Neuronal stem cell (in vitro differentiated cells): Measurements from ENCODE around the gene TPD52L1.

Source experiments
- DNase-seq: peaks from one replicate; pipeline ENCODE4 v3.0.0-alpha.2; 2013; ENCODE audit warnings: low spot score
- H2AFZ ChIP-seq: one replicate; pipeline ENCODE4 v1.6.1; 2013; ENCODE audit warnings: mild to moderate bottlenecking, low read length, inconsistent platforms
- H2AK5ac ChIP-seq: 2 replicates; pipeline ENCODE4 v1.6.1; 2013; ENCODE audit warnings: low read depth, mild to moderate bottlenecking, inconsistent platforms, low read length, moderate library complexity, mixed read lengths
- H2BK120ac ChIP-seq: 2 replicates; pipeline ENCODE4 v1.6.1; 2013; ENCODE audit warnings: low read depth, mild to moderate bottlenecking, inconsistent platforms, low read length, moderate library complexity, mixed read lengths
- H2BK12ac ChIP-seq: one replicate; pipeline ENCODE4 v1.6.1; 2013; ENCODE audit warnings: low read length, inconsistent platforms
- H2BK15ac ChIP-seq: 2 replicates; pipeline ENCODE4 v1.6.1; 2013; ENCODE audit warnings: mild to moderate bottlenecking, low read length, inconsistent platforms, mixed read lengths
- H2BK5ac ChIP-seq: one replicate; pipeline ENCODE4 v1.6.1; 2013; ENCODE audit warnings: inconsistent platforms, mild to moderate bottlenecking, low read length, moderate library complexity
- H3K14ac ChIP-seq: one replicate; pipeline ENCODE4 v1.6.1; 2013; ENCODE audit warnings: low read length, inconsistent platforms
- H3K18ac ChIP-seq: 2 replicates; pipeline ENCODE4 v1.6.1; 2013; ENCODE audit warnings: low read length, inconsistent platforms
- H3K23ac ChIP-seq: 2 replicates; pipeline ENCODE4 v1.6.1; 2013; ENCODE audit warnings: low read depth, mild to moderate bottlenecking, mixed read lengths, low read length, inconsistent platforms; ENCODE audit not compliant: poor library complexity
- H3K27ac ChIP-seq: replicated peaks from 3 replicates; pipeline ENCODE4 v1.5.1; 2013; ENCODE audit warnings: low read length, inconsistent platforms
- H3K27me3 ChIP-seq, 3 experiments: 2 replicates each; pipeline ENCODE4 v1.6.1; 2013; ENCODE audit warnings: low read length in 3 of 3, mild to moderate bottlenecking in 2 of 3, inconsistent platforms in 1 of 3, low read depth in 1 of 3, mixed read lengths in 1 of 3, moderate library complexity in 1 of 3; ENCODE audit not compliant: control insufficient read depth in 3 of 3, insufficient read depth in 3 of 3
- H3K36me3 ChIP-seq, 2 donors: replicated peaks in 1 of 2; 2 replicates each; pipeline ENCODE4 v1.6.1; 2013; ENCODE audit warnings: low read length in 2 of 2; ENCODE audit not compliant: control insufficient read depth in 2 of 2, insufficient read depth in 2 of 2
- H3K4ac ChIP-seq: 2 replicates; pipeline ENCODE4 v1.6.1; 2013; ENCODE audit warnings: inconsistent platforms, mild to moderate bottlenecking, low read length, moderate library complexity
- H3K4me1 ChIP-seq, 2 donors: 1 replicate in 1 of 2; 2 replicates in 1 of 2; pipeline ENCODE4 v1.6.1; 2013; ENCODE audit warnings: low read length in 2 of 2, low read depth in 1 of 2; ENCODE audit not compliant: control insufficient read depth in 2 of 2, insufficient read depth in 1 of 2
- H3K4me2 ChIP-seq: one replicate; pipeline ENCODE4 v1.6.1; 2013; ENCODE audit warnings: mild to moderate bottlenecking, low read length, inconsistent platforms; ENCODE audit not compliant: insufficient read depth, poor library complexity, severe bottlenecking
- H3K4me3 ChIP-seq, 2 donors: 2 replicates each; pipeline ENCODE4 v1.5.1; 2013; ENCODE audit warnings: low read length in 2 of 2, mild to moderate bottlenecking in 2 of 2, inconsistent platforms in 1 of 2, moderate library complexity in 1 of 2
- H3K79me1 ChIP-seq: one replicate; pipeline ENCODE4 v1.6.1; 2013; ENCODE audit warnings: low read depth, mild to moderate bottlenecking, inconsistent platforms, low read length, moderate library complexity
- H3K9ac ChIP-seq: one replicate; pipeline ENCODE4 v1.6.1; 2013; ENCODE audit warnings: mild to moderate bottlenecking, low read depth, low read length, inconsistent platforms; ENCODE audit not compliant: poor library complexity
- H3K9me3 ChIP-seq, 2 donors: replicated peaks in 1 of 2; 2 replicates each; pipeline versions ENCODE3 to v1.6.1; 2013; ENCODE audit warnings: low read length in 2 of 2, mild to moderate bottlenecking in 2 of 2, inconsistent platforms in 1 of 2, low read depth in 1 of 2, mixed read lengths in 1 of 2, moderate library complexity in 1 of 2; ENCODE audit not compliant: control insufficient read depth in 2 of 2, insufficient read depth in 1 of 2
- H4K8ac ChIP-seq: one replicate; pipeline ENCODE4 v1.6.1; 2013; ENCODE audit warnings: low read depth, mild to moderate bottlenecking, inconsistent platforms, low read length, moderate library complexity
- H4K91ac ChIP-seq: one replicate; pipeline ENCODE4 v1.6.1; 2013; ENCODE audit warnings: low read length, low read depth, mild to moderate bottlenecking, inconsistent platforms; ENCODE audit not compliant: poor library complexity
- WGBS, 2 donors: extraction: QIAGEN DNeasy Blood & Tissue Kit; methylation state at CpG; one replicate each; pipeline ENCODE4 v1.1.7; 2013; ENCODE audit warnings: missing lambda C conversion rate in 2 of 2, mixed read lengths in 1 of 2; ENCODE audit not compliant: insufficient read length in 2 of 2, insufficient replicate concordance in 1 of 2; ENCODE audit errors: extremely low coverage in 2 of 2; 5-methylcytosine and 5-hydroxymethylcytosine counted together

Gene TPD52L1

GRCh38 chr6:125192610-125192930 lies 39.0 kb downstream of the TPD52L1 start:
- H2BK15ac ChIP-seq, result no peak overlapping the region
- H3K27ac ChIP-seq, result no peak overlapping the region

GRCh38 chr6:125193208-125193607 lies 39.6 kb downstream of the TPD52L1 start:
- no CpG with 5 or more reads among the region's 2 CpGs for WGBS, 2 donors
- DNase-seq, result no peak
- Histone ChIP-seq H3K4me1 (peaks cover 3 to 4% of the 10 kb centered on the region in 2 donors), H3K18ac (no peak overlapping the region), H3K4me2 (no peak overlapping the region), H3K4me3 (no peak overlapping the region), H3K9me3 (no peaks in the 10 kb centered on the region), H2BK15ac (no peak overlapping the region), H3K79me1 (no peaks in the 10 kb centered on the region), H2AFZ (no peak overlapping the region), H2BK5ac (no peak overlapping the region), H3K4ac (no peak overlapping the region), H3K36me3 (no peaks in the 10 kb centered on the region), H3K27me3 (no peaks in the 10 kb centered on the region), H3K9ac (no peak overlapping the region), H4K91ac (no peak overlapping the region), H4K8ac (no peak overlapping the region), H3K23ac (no peak overlapping the region), H2BK120ac (no peak overlapping the region), H2AK5ac (no peak overlapping the region), H3K14ac (no peak overlapping the region), H3K27ac (no peak overlapping the region), H2BK12ac (no peak overlapping the region)

More at GRCh38 chr6:125192610-125192930, 39.0 kb downstream of the TPD52L1 start:
- no peak for DNase-seq
- no peak overlapping the region for H2BK120ac ChIP-seq
- peaks cover 3 to 4% of the 10 kb centered on the region in 2 donors for H3K4me1 ChIP-seq
- WGBS, 2 donors, result no CpG with 5 or more reads among the region's 5 CpGs
- H3K9me3 ChIP-seq, result no peaks in the 10 kb centered on the region
- no peak overlapping the region for H2AK5ac ChIP-seq
- H2BK12ac ChIP-seq, result no peak overlapping the region
- no peak overlapping the region for H3K23ac ChIP-seq
- H3K4me2 ChIP-seq, result no peak overlapping the region
- H3K9ac ChIP-seq, result no peak overlapping the region
- no peaks in the 10 kb centered on the region for H3K79me1 ChIP-seq
- H4K91ac ChIP-seq, result no peak overlapping the region
- no peak overlapping the region for H3K4ac ChIP-seq
- no peak overlapping the region for H3K14ac ChIP-seq
- H3K18ac ChIP-seq, result peak overlapping the region; percentile 46
- no peak overlapping the region for H3K4me3 ChIP-seq
- H2AFZ ChIP-seq, result no peak overlapping the region
- H4K8ac ChIP-seq, result no peak overlapping the region
- H2BK5ac ChIP-seq, result no peak overlapping the region
- no peaks in the 10 kb centered on the region for H3K36me3 ChIP-seq
- H3K27me3 ChIP-seq, result no peaks in the 10 kb centered on the region

GRCh38 chr6:125194941-125195340 lies 41.4 kb downstream of the TPD52L1 start:
- H2BK12ac ChIP-seq, result no peak overlapping the region
- no peaks in the 10 kb centered on the region for H3K79me1 ChIP-seq
- H3K14ac ChIP-seq, result no peak overlapping the region
- H3K4me3 ChIP-seq, result no peak overlapping the region
- no peak overlapping the region for H3K18ac ChIP-seq
- no peak overlapping the region for H3K4me2 ChIP-seq
- peaks cover 3 to 4% of the 10 kb centered on the region in 2 donors for H3K4me1 ChIP-seq
- H4K8ac ChIP-seq, result no peak overlapping the region
- H3K36me3 ChIP-seq, result no peaks in the 10 kb centered on the region
- H3K27ac ChIP-seq, result no peak overlapping the region
- no peaks in the 10 kb centered on the region for H3K9me3 ChIP-seq
- no peak overlapping the region for H4K91ac ChIP-seq
- H3K27me3 ChIP-seq, result no peaks in the 10 kb centered on the region
- no peak overlapping the region for H2AFZ ChIP-seq
- DNase-seq, result no peak
- H2BK15ac ChIP-seq, result no peak overlapping the region
- no peak overlapping the region for H3K9ac ChIP-seq
- H3K23ac ChIP-seq, result no peak overlapping the region
- no peak overlapping the region for H2BK120ac ChIP-seq
- no peak overlapping the region for H2AK5ac ChIP-seq
- H2BK5ac ChIP-seq, result no peak overlapping the region
- H3K4ac ChIP-seq, result no peak overlapping the region

- no peak overlapping the region for H3K4me2 ChIP-seq
- peaks cover 3 to 4% of the 10 kb centered on the region in 2 donors for H3K4me1 ChIP-seq
- H2BK120ac ChIP-seq, result no peak overlapping the region
- H2AK5ac ChIP-seq, result no peak overlapping the region
- no peak overlapping the region for H3K18ac ChIP-seq
- H2BK12ac ChIP-seq, result no peak overlapping the region
- no peak overlapping the region for H3K4ac ChIP-seq
- no peak overlapping the region for H2BK5ac ChIP-seq
- no peak overlapping the region for H2AFZ ChIP-seq
- no peak overlapping the region for H4K8ac ChIP-seq
- H3K4me3 ChIP-seq, result no peak overlapping the region
- 100% methylated on average over 1 of the region's 3 CpGs; no CpG with 5 or more reads in 1 of the 2 donors for WGBS, 2 donors
- H3K23ac ChIP-seq, result no peak overlapping the region
- H3K27ac ChIP-seq, result no peak overlapping the region
- H3K9ac ChIP-seq, result no peak overlapping the region
- no peaks in the 10 kb centered on the region for H3K9me3 ChIP-seq
- H3K79me1 ChIP-seq, result no peaks in the 10 kb centered on the region
- no peak for DNase-seq
- H3K27me3 ChIP-seq, result no peaks in the 10 kb centered on the region
- no peak overlapping the region for H4K91ac ChIP-seq
- no peak overlapping the region for H3K14ac ChIP-seq
- H2BK15ac ChIP-seq, result no peak overlapping the region
- no peaks in the 10 kb centered on the region for H3K36me3 ChIP-seq
Measured at GRCh38 chr6:125195526-125195925, 42.0 kb downstream of the TPD52L1 start.
